Keratinocyte (primary cell): ENCODE data around the gene NBPF20. TPM values are rescaled to one million over a fixed set of nuclear protein-coding genes. Genes with fewer than 3 reads are reported as not detected.
"Not testable (repeated sequence)": the region's sequence is repeated elsewhere in the genome, so short reads cannot be mapped to it uniquely, and the experiment has no call there.

Source experiments
- DNase-seq: peaks from one replicate; pipeline ENCODE4 v3.0.0-alpha.2; 2011; ENCODE audit warnings: low read depth, missing footprints, low spot score
- FAIRE-seq: peaks from 2 replicates; lab custom pipeline; 2011; peaks lifted over from hg19 to GRCh38; lab: Jason Lieb, UNC
- H2AFZ ChIP-seq: 2 replicates; pipeline ENCODE4 v1.6.0; 2012; ENCODE audit warnings: low read length, control low read depth, inconsistent platforms; ENCODE audit not compliant: control insufficient read depth
- H3K27ac ChIP-seq: 2 replicates; pipeline ENCODE4 v1.5.1; 2011; ENCODE audit warnings: low read length; ENCODE audit not compliant: control insufficient read depth, insufficient read depth
- H3K27me3 ChIP-seq: 3 replicates; pipeline ENCODE4 v1.6.0; 2011; ENCODE audit warnings: low read length; ENCODE audit not compliant: control insufficient read depth, insufficient read depth; ENCODE audit errors: extremely low read depth
- H3K36me3 ChIP-seq, 2 experiments: 2 replicates in 1 of 2; 3 replicates in 1 of 2; pipeline ENCODE4 v1.5.1; 2011; ENCODE audit warnings: low read length in 2 of 2, mild to moderate bottlenecking in 1 of 2; ENCODE audit not compliant: control insufficient read depth in 2 of 2, insufficient read depth in 2 of 2; ENCODE audit errors: extremely low read depth in 1 of 2
- H3K4me1 ChIP-seq: 3 replicates; pipeline ENCODE4 v1.5.1; 2011; ENCODE audit warnings: low read length; ENCODE audit not compliant: control insufficient read depth, insufficient read depth; ENCODE audit errors: extremely low read depth
- H3K4me2 ChIP-seq: 3 replicates; pipeline ENCODE4 v1.6.0; 2011; ENCODE audit warnings: low read depth, low read length; ENCODE audit not compliant: control insufficient read depth, insufficient read depth; ENCODE audit errors: extremely low read depth
- H3K4me3 ChIP-seq, 3 experiments: fragments of 200-600 bp in 1 of 3; sonication (generic) in 1 of 3; 2 replicates in 2 of 3; 3 replicates in 1 of 3; pipeline ENCODE4 v1.5.1; 2011 to 2016; ENCODE audit warnings: low read length in 3 of 3, mild to moderate bottlenecking in 3 of 3, control low read depth in 2 of 3, inconsistent platforms in 1 of 3, low read depth in 1 of 3, mixed read lengths in 1 of 3, mixed run types in 1 of 3, moderate library complexity in 1 of 3; ENCODE audit not compliant: control insufficient read depth in 2 of 3, insufficient read depth in 2 of 3; ENCODE audit errors: extremely low read depth in 1 of 3
- H3K79me2 ChIP-seq: 2 replicates; pipeline ENCODE4 v1.6.0; 2012; ENCODE audit warnings: low read length; ENCODE audit not compliant: control insufficient read depth, insufficient read depth
- H3K9ac ChIP-seq: 3 replicates; pipeline ENCODE4 v1.6.0; 2011; ENCODE audit warnings: low read length; ENCODE audit not compliant: control insufficient read depth, insufficient read depth; ENCODE audit errors: extremely low read depth
- H3K9me1 ChIP-seq: 3 replicates; pipeline ENCODE4 v1.6.0; 2011; ENCODE audit warnings: low read length; ENCODE audit not compliant: control insufficient read depth, insufficient read depth; ENCODE audit errors: extremely low read depth
- H3K9me3 ChIP-seq: 2 replicates; pipeline ENCODE4 v1.5.1; 2012; ENCODE audit warnings: low read depth, low read length; ENCODE audit not compliant: control insufficient read depth
- H4K20me1 ChIP-seq: 3 replicates; pipeline ENCODE4 v1.6.0; 2011; ENCODE audit warnings: low read length; ENCODE audit not compliant: control insufficient read depth, insufficient read depth; ENCODE audit errors: extremely low read depth
- CTCF ChIP-seq, 3 experiments: IDR thresholded peaks in 1 of 3; conservative IDR thresholded peaks in 1 of 3; optimal IDR thresholded peaks in 1 of 3; 2 replicates in 2 of 3; 3 replicates in 1 of 3; pipeline versions ENCODE3 to v1.5.1; 2011; ENCODE audit warnings: low read length in 3 of 3, mild to moderate bottlenecking in 3 of 3, moderate library complexity in 2 of 3, control low read depth in 1 of 3, inconsistent platforms in 1 of 3; ENCODE audit not compliant: insufficient read depth in 2 of 3; ENCODE audit errors: extremely low read depth in 1 of 3
- dilution Hi-C: fragments of 300-500 bp; cut with MboI; formaldehyde crosslinking; loops from one replicate; pipeline ENCODE4 v1.7.0; 2020; ENCODE audit warnings: low sequenced_read_pairs; ENCODE audit not compliant: extremely low pct_ligation_motif_present
- polyA minus RNA-seq, 3 experiments: library from RNA; depleted of rRNA, polyadenylated mRNA; stranded (reverse); fragments of >200 nt; gene quantifications; 1 replicate in 1 of 3; 2 replicates in 1 of 3; 3 replicates in 1 of 3; pipeline ENCODE4 v1.2.3, GENCODE V29; 2011
- polyA plus RNA-seq, 5 experiments: library from polyadenylated mRNA; depleted of rRNA in 3 of 5; stranded (reverse) in 3 of 5; stranded (forward) in 1 of 5; unstranded in 1 of 5; fragments of >200 nt; gene quantifications; 1 replicate in 1 of 5; 2 replicates in 3 of 5; 3 replicates in 1 of 5; pipeline versions ENCODE4 v1.2.1 to v1.2.3, GENCODE V29; 2011 to 2012; ENCODE audit warnings: missing spikeins in 2 of 5, low read depth in 1 of 5, low replicate concordance in 1 of 5

The NBPF20 gene
- 3.5 to 4.2 TPM (median 3.8 TPM) in 3 replicates for polyA plus RNA-seq
- polyA plus RNA-seq (2011; ENCODE audit: low read depth), result 0.87 TPM
- 2.0 and 3.7 TPM in 2 replicates for polyA plus RNA-seq (2011; cell fraction: cytosol; rRNA removed)
- polyA plus RNA-seq (2011; cell fraction: nucleus; rRNA removed), result 16.4 and 17.1 TPM in 2 replicates
- polyA plus RNA-seq (2012; ENCODE audit: low replicate concordance), result 1.7 and 2.3 TPM in 2 replicates
- polyA minus RNA-seq, result 4.9 to 10.1 TPM (median 5.9 TPM) in 3 replicates
- 1.5 TPM for polyA minus RNA-seq (2011; cell fraction: cytosol; rRNA and poly(A)+ RNA removed)
- 8.0 and 15.7 TPM in 2 replicates for polyA minus RNA-seq (2011; cell fraction: nucleus; rRNA and poly(A)+ RNA removed)

DNA sequence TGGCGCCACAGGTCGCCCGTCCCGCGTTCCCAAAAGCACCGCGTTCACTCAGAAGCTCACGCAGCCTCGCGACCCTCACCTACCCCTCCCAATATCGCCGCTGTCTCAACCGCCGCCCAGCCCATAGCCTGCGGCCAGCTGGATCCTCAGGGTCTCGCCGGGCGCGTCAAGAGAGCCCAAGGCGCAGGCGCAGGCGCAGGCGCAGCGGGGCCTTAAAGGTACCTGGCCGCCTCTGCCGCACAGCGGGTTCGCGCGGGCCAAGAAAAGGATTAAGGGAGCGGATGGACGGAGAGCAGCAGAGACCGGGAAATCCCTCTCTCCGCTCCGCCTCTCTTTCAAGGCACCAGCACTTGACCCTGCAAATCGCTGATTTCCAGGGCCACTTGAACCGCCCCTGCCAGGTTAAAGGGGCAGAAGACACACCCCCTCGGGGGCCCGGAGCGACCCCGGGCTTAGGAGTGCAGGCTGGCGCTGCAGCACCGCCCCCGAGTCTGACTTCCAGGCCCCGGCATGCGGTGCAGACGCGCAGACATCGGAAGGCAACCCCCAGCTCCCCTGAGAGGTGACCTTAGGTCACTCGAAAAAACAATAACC lies at the start of gene NBPF20:
Gene NBPF20, minus strand, starts transcription at position 168 of the 594 bp plus-strand sequence. CDS start 20,331 bp downstream, outside the sequence.
- no peak for FAIRE-seq
- Histone ChIP-seq H3K27me3 (peaks cover 25% of the 10 kb centered on the region), H3K9ac (peak within 1 kb of the TSS; percentile 52), H3K4me3 (peak within 1 kb of the TSS; percentile 60 to 72 (median 65)), H3K4me2 (peak within 1 kb of the TSS; percentile 80), H3K4me1 (no peaks in the 10 kb centered on the region), H3K36me3 (no peaks in the 10 kb centered on the region), H4K20me1 (no peaks in the 10 kb centered on the region), H2AFZ (peak within 1 kb of the TSS; percentile 84), H3K9me3 (no peaks in the 10 kb centered on the region), H3K9me1 (no peaks in the 10 kb centered on the region), H3K27ac (peak within 1 kb of the TSS; percentile 14), H3K79me2 (peaks cover 3% of the 10 kb centered on the region)
- dilution Hi-C loops, result no loop called here
- TF ChIP-seq CTCF (optimal IDR thresholded peaks at IDR 0.05 in 1 of 3, IDR thresholded peaks at IDR 0.05 in 1 of 3, conservative IDR thresholded peaks at IDR 0.05 in 1 of 3; ENCODE audit: extremely low read depth in 1 of 3, insufficient read depth in 2 of 3, low read length in 3 of 3), result no peak
- DNase-seq, result no peak

DNA sequence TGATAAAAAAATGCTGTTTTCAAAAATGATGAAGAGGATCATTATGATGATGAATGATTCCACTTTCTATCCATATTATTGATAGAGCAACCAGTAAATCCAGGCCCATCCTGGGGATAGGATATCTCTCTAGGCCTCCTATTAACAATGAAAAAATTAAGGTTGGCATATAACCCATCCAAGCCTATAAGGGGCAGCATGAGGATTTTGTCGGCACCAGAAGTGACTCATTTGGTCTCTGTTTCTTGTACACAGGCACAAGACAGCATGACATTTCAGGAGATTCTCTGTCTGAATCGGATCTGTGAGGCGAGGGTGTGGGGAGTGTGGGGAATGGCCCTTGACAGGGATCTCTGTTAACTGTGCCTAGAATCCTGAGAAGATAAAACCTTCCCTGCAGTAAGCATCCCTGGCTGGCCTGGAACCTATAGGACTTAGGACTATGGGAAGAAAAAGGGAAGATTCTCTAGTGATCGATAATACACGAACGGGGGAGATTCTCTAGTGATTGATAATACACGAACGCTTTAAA lies 49.5 kb upstream of the NBPF20 start:
- H3K9me1 ChIP-seq, H3K9me3 ChIP-seq, H3K9ac ChIP-seq, H3K79me2 ChIP-seq, H3K4me3 ChIP-seq, H3K27me3 ChIP-seq, H3K4me1 ChIP-seq, H3K27ac ChIP-seq, H4K20me1 ChIP-seq, H3K36me3 ChIP-seq, FAIRE-seq, H3K4me2 ChIP-seq, DNase-seq, H2AFZ ChIP-seq, dilution Hi-C loops: not testable (repeated sequence)

- H3K9ac ChIP-seq, H3K79me2 ChIP-seq, FAIRE-seq, H3K9me3 ChIP-seq, H3K27me3 ChIP-seq, H3K36me3 ChIP-seq, H3K27ac ChIP-seq, H3K4me3 ChIP-seq, H3K9me1 ChIP-seq, H3K4me2 ChIP-seq, H2AFZ ChIP-seq, H4K20me1 ChIP-seq, DNase-seq, dilution Hi-C loops, H3K4me1 ChIP-seq: not testable (repeated sequence)
These were observed 47.3 kb upstream of the NBPF20 start for GRCh38 chr1:145472731-145473130.

- H3K4me2 ChIP-seq, H3K4me3 ChIP-seq, H2AFZ ChIP-seq, H3K9me1 ChIP-seq, FAIRE-seq, dilution Hi-C loops, H3K36me3 ChIP-seq, DNase-seq, H3K9me3 ChIP-seq, H3K27me3 ChIP-seq, H3K79me2 ChIP-seq, H4K20me1 ChIP-seq, H3K27ac ChIP-seq, H3K9ac ChIP-seq, H3K4me1 ChIP-seq: not testable (repeated sequence)
These were observed 46.0 kb upstream of the NBPF20 start for GRCh38 chr1:145471365-145471764.
